Liver (tissue), 9 donors: Measurements from ENCODE around the gene SAMD4B. TPM values are rescaled to one million over a fixed set of nuclear protein-coding genes. Genes with fewer than 3 reads are reported as not detected.

Experiments used
- DNase-seq: peaks from one replicate; pipeline ENCODE4 v3.0.0-alpha.2; 2017; ENCODE audit warnings: low spot score
- H3K27ac ChIP-seq, 2 donors: one replicate each; pipeline ENCODE4 v1.7.0; 2013; ENCODE audit warnings: inconsistent platforms in 2 of 2, low read length in 2 of 2, control low read depth in 1 of 2, low read depth in 1 of 2, mild to moderate bottlenecking in 1 of 2
- H3K27me3 ChIP-seq, 4 donors: one replicate each; pipeline versions ENCODE4 v1.6.1 to v1.7.0; 2013; ENCODE audit warnings: low read length in 3 of 4, inconsistent platforms in 1 of 4, mild to moderate bottlenecking in 1 of 4, moderate library complexity in 1 of 4; ENCODE audit not compliant: control insufficient read depth in 4 of 4, insufficient read depth in 4 of 4
- H3K36me3 ChIP-seq, 4 donors: one replicate each; pipeline versions ENCODE4 v1.6.1 to v1.7.0; 2013; ENCODE audit warnings: low read length in 3 of 4, mild to moderate bottlenecking in 3 of 4, low read depth in 1 of 4, moderate library complexity in 1 of 4; ENCODE audit not compliant: control insufficient read depth in 4 of 4, insufficient read depth in 3 of 4
- H3K4me1 ChIP-seq, 4 donors: one replicate each; pipeline versions ENCODE4 v1.6.1 to v1.7.0; 2013; ENCODE audit warnings: low read length in 3 of 4, mild to moderate bottlenecking in 3 of 4, moderate library complexity in 1 of 4; ENCODE audit not compliant: control insufficient read depth in 4 of 4, insufficient read depth in 4 of 4
- H3K4me3 ChIP-seq, 3 donors: one replicate each; pipeline versions ENCODE4 v1.6.1 to v1.7.0; 2013; ENCODE audit warnings: low read length in 3 of 3, control low read depth in 1 of 3, low read depth in 1 of 3, mild to moderate bottlenecking in 1 of 3
- H3K9ac ChIP-seq, 2 donors: one replicate each; pipeline ENCODE4 v1.7.0; 2013; ENCODE audit warnings: low read length in 2 of 2, mild to moderate bottlenecking in 2 of 2, moderate library complexity in 2 of 2, control low read depth in 1 of 2, low read depth in 1 of 2
- H3K9me3 ChIP-seq, 4 donors: one replicate each; pipeline versions ENCODE4 v1.6.1 to v1.7.0; 2013; ENCODE audit warnings: low read length in 3 of 4; ENCODE audit not compliant: control insufficient read depth in 4 of 4
- CTCF ChIP-seq: fragments of 150-350 bp; IDR thresholded peaks from 2 replicates; pipeline ENCODE4 v1.5.1; 2017; ENCODE audit warnings: improper control_type of control experiment, low read depth, low read length; ENCODE audit not compliant: missing input control
- EGR1 ChIP-seq, 2 donors: IDR thresholded peaks; 2 replicates each; pipeline ENCODE4 v1.6.1; 2016 to 2018; ENCODE audit warnings: antibody characterized with exemption in 2 of 2, low read depth in 2 of 2
- FOXA1 ChIP-seq: IDR thresholded peaks from 2 replicates; pipeline ENCODE4 v1.6.1; 2016; ENCODE audit warnings: antibody characterized with exemption
- FOXA2 ChIP-seq: IDR thresholded peaks from 2 replicates; pipeline ENCODE4 v1.6.1; 2016; ENCODE audit warnings: antibody characterized with exemption
- GABPA ChIP-seq, 2 donors: IDR thresholded peaks in 1 of 2; conservative IDR thresholded peaks in 1 of 2; 2 replicates each; pipeline ENCODE4 v1.6.1; 2016; ENCODE audit warnings: antibody characterized with exemption in 2 of 2, mild to moderate bottlenecking in 1 of 2, moderate library complexity in 1 of 2
- HNF4A ChIP-seq, 2 donors: conservative IDR thresholded peaks; 2 replicates each; pipeline ENCODE4 v1.6.1; 2016; ENCODE audit warnings: antibody characterized with exemption in 2 of 2, mild to moderate bottlenecking in 2 of 2
- JUND ChIP-seq, 2 donors: IDR thresholded peaks; 2 replicates each; pipeline ENCODE4 v1.6.1; 2016; ENCODE audit warnings: antibody characterized with exemption in 2 of 2
- NR2F2 ChIP-seq: IDR thresholded peaks from 2 replicates; pipeline ENCODE4 v1.6.1; 2016; ENCODE audit warnings: antibody characterized with exemption
- RXRA ChIP-seq, 2 donors: IDR thresholded peaks; 2 replicates each; pipeline ENCODE4 v1.6.1; 2017 to 2018; ENCODE audit warnings: antibody characterized with exemption in 2 of 2, mild to moderate bottlenecking in 1 of 2
- SP1 ChIP-seq: IDR thresholded peaks from 2 replicates; pipeline ENCODE4 v1.6.1; 2018; ENCODE audit warnings: antibody characterized with exemption, mild to moderate bottlenecking
- YY1 ChIP-seq: IDR thresholded peaks from 2 replicates; pipeline ENCODE4 v1.6.1; 2016; ENCODE audit warnings: antibody characterized with exemption, mild to moderate bottlenecking
- WGBS: extraction: QIAGEN DNeasy Blood & Tissue Kit; methylation state at CpG from one replicate; pipeline ENCODE4 v1.1.7; 2013; 5-methylcytosine and 5-hydroxymethylcytosine counted together
- polyA plus RNA-seq, 2 donors: library from polyadenylated mRNA; stranded (reverse) in 1 of 2; unstranded in 1 of 2; fragments of 200-250 nt in 1 of 2; fragments of >200 nt in 1 of 2; fragmentation: Nextera tagmentation in 1 of 2; extraction: Ambion mirVana in 1 of 2; gene quantifications; one replicate each; pipeline versions ENCODE4 v1.2.1 to v1.2.3, GENCODE V29; 2013 to 2015
- total RNA-seq, 2 donors: library from RNA; depleted of rRNA; stranded (reverse); fragments of >200 nt; gene quantifications; one replicate each; pipeline ENCODE4 v1.2.3, GENCODE V29; 2014
- TF ChIP-seq, protein P1 (sequence below): IDR thresholded peaks from 2 replicates; pipeline ENCODE4 v1.6.1; 2016; ENCODE audit warnings: antibody characterized with exemption, mild to moderate bottlenecking
- TF ChIP-seq, protein P2 (sequence below): IDR thresholded peaks from 2 replicates; pipeline ENCODE4 v1.6.1; 2016; ENCODE audit warnings: antibody characterized with exemption
- TF ChIP-seq, protein P3 (sequence below): IDR thresholded peaks from 2 replicates; pipeline ENCODE4 v1.6.1; 2016; ENCODE audit warnings: antibody characterized with exemption
- donor health status: healthy.
- donor health status: healthy.
- donor health status: healthy.
- donor health status: healthy.
- donor health status: healthy.

SAMD4B gene
- total and polyA plus RNA-seq, 4 donors: 17.3 to 39.4 (median 30.5) TPM

- TF ChIP-seq, protein P1, sequence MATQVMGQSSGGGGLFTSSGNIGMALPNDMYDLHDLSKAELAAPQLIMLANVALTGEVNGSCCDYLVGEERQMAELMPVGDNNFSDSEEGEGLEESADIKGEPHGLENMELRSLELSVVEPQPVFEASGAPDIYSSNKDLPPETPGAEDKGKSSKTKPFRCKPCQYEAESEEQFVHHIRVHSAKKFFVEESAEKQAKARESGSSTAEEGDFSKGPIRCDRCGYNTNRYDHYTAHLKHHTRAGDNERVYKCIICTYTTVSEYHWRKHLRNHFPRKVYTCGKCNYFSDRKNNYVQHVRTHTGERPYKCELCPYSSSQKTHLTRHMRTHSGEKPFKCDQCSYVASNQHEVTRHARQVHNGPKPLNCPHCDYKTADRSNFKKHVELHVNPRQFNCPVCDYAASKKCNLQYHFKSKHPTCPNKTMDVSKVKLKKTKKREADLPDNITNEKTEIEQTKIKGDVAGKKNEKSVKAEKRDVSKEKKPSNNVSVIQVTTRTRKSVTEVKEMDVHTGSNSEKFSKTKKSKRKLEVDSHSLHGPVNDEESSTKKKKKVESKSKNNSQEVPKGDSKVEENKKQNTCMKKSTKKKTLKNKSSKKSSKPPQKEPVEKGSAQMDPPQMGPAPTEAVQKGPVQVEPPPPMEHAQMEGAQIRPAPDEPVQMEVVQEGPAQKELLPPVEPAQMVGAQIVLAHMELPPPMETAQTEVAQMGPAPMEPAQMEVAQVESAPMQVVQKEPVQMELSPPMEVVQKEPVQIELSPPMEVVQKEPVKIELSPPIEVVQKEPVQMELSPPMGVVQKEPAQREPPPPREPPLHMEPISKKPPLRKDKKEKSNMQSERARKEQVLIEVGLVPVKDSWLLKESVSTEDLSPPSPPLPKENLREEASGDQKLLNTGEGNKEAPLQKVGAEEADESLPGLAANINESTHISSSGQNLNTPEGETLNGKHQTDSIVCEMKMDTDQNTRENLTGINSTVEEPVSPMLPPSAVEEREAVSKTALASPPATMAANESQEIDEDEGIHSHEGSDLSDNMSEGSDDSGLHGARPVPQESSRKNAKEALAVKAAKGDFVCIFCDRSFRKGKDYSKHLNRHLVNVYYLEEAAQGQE: no peak
- TF ChIP-seq, protein P2, sequence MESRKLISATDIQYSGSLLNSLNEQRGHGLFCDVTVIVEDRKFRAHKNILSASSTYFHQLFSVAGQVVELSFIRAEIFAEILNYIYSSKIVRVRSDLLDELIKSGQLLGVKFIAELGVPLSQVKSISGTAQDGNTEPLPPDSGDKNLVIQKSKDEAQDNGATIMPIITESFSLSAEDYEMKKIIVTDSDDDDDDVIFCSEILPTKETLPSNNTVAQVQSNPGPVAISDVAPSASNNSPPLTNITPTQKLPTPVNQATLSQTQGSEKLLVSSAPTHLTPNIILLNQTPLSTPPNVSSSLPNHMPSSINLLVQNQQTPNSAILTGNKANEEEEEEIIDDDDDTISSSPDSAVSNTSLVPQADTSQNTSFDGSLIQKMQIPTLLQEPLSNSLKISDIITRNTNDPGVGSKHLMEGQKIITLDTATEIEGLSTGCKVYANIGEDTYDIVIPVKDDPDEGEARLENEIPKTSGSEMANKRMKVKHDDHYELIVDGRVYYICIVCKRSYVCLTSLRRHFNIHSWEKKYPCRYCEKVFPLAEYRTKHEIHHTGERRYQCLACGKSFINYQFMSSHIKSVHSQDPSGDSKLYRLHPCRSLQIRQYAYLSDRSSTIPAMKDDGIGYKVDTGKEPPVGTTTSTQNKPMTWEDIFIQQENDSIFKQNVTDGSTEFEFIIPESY: no peak
- TF ChIP-seq RXRA (IDR thresholded peaks at IDR 0.05): no peak
Measured at GRCh38 chr19:39345956-39346355, 3.7 kb downstream of the SAMD4B start (continued).

GRCh38 chr19:39347332-39348164, 5.3 kb downstream of the SAMD4B start:
- TF ChIP-seq YY1: no peak
- Histone ChIP-seq H3K36me3 (peaks cover under 1 to 18% (median 6%) of the 10 kb centered on the region in 4 donors), H3K4me3 (no peak overlapping the region), H3K27me3 (no peaks in the 10 kb centered on the region), H3K4me1 (peaks cover 0 to 14% (median 7%) of the 10 kb centered on the region in 4 donors), H3K9me3 (no peaks in the 10 kb centered on the region), H3K9ac (no peak overlapping the region), H3K27ac (no peak overlapping the region)
- no peak for DNase-seq
- 93% methylated on average over 4 of the region's 4 CpGs for WGBS

DNA sequence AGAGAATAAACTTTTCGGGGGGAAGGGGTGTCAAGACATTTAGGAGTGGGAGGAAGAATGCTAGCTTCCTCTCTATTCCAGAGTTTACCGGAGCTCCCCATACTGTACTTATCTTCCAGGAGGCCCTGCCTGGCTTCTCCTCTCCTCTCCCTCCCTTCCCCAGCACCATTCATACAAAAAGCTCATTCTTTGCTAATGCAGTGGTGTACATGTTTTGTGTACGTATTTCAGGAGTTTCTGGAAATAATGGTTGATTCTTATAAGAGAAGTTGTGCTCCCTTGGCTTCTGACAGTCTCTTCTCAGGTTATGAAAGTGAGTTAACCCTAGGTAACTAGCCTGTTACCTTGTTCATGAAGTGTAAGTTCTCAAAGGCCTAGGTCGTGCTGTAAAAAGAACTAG, 7.1 kb downstream of the SAMD4B start:
- Histone ChIP-seq H3K27me3 (no peaks in the 10 kb centered on the region), H3K27ac (no peak overlapping the region), H3K9ac (no peak overlapping the region), H3K9me3 (no peaks in the 10 kb centered on the region), H3K4me3 (no peak overlapping the region), H3K4me1 (peaks cover 0 to under 1% (median 0%) of the 10 kb centered on the region in 4 donors), H3K36me3 (peaks cover 3 to 23% (median 12%) of the 10 kb centered on the region in 4 donors)
- whole genome bisulfite sequencing: 88% methylated on average over 4 of the region's 4 CpGs
- DNase-seq: no peak
- TF ChIP-seq NR2F2 (no peak), FOXA1 (no peak), HNF4A (conservative IDR thresholded peaks at IDR 0.05) (no peak), JUND (IDR thresholded peaks at IDR 0.05) (no peak), SP1 (no peak), CTCF (no peak), GABPA (IDR thresholded peaks at IDR 0.05 in 1 of 2, conservative IDR thresholded peaks at IDR 0.05 in 1 of 2) (no peak), RXRA (IDR thresholded peaks at IDR 0.05) (no peak), EGR1 (IDR thresholded peaks at IDR 0.05; ENCODE audit: low read depth in 2 of 2) (no peak), FOXA2 (no peak)
- TF ChIP-seq, protein P3, sequence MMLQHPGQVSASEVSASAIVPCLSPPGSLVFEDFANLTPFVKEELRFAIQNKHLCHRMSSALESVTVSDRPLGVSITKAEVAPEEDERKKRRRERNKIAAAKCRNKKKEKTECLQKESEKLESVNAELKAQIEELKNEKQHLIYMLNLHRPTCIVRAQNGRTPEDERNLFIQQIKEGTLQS: no peak
- TF ChIP-seq, protein P1: no peak
